ENCODE results near the gene C19orf73. TPM values are rescaled to one million over a fixed set of nuclear protein-coding genes. Genes with fewer than 3 reads are reported as not detected.

Gene C19orf73
- total and polyA plus RNA-seq, 4 donors: 1.9 to 4.3 (median 3.1) TPM; not detected in 1

DNA sequence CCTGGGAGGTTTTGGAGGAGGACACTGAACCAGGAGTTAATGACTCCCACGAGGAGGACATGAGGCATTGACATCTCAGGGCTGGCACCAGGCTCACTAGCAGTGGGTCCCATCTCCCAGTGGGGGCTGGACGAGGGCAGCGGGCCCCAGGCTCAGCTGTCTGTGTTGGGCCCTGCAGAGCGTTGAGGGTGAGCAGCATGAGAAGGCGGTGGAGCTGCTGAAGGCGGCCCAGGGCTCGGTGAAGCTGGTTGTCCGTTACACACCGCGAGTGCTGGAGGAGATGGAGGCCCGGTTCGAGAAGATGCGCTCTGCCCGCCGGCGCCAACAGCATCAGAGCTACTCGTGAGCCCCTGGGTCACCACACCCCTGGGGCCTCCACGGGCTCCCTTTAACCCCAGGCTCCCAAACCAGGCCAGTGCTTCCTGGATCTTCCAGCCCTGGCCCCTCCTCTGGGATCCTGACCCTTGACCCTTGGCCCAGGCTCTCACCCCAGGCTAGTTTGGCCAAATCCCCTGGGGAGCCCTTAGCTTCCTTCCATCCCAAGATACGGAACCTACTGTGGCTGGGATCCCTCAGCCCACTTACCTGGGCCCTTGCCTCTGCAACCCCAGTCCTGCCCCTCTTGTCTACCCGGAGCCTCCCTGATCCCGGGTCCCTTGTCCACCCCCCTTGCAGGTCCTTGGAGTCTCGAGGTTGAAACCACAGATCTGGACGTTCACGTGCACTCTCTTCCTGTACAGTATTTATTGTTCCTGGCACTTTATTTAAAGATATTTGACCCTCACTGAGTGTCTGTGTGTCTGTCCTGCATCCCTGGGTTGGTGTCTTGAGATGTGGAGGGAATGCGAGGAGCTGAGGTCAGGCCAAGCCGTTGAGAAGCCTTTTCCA, 1.0 kb downstream of the C19orf73 start:
- TF ChIP-seq, protein P1, sequence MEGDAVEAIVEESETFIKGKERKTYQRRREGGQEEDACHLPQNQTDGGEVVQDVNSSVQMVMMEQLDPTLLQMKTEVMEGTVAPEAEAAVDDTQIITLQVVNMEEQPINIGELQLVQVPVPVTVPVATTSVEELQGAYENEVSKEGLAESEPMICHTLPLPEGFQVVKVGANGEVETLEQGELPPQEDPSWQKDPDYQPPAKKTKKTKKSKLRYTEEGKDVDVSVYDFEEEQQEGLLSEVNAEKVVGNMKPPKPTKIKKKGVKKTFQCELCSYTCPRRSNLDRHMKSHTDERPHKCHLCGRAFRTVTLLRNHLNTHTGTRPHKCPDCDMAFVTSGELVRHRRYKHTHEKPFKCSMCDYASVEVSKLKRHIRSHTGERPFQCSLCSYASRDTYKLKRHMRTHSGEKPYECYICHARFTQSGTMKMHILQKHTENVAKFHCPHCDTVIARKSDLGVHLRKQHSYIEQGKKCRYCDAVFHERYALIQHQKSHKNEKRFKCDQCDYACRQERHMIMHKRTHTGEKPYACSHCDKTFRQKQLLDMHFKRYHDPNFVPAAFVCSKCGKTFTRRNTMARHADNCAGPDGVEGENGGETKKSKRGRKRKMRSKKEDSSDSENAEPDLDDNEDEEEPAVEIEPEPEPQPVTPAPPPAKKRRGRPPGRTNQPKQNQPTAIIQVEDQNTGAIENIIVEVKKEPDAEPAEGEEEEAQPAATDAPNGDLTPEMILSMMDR (IDR thresholded peaks at IDR 0.05; ENCODE audit: control extremely low read depth, extremely low read depth): no peak
- Histone ChIP-seq H3K27me3 (ENCODE audit: control insufficient read depth in 3 of 3, insufficient read depth in 3 of 3, low read length in 2 of 3) (peaks cover 0 to 12% (median 0%) of the 10 kb centered on the region in 3 donors), H3K4me3 (peak overlapping the region; percentile 44), H3K27ac (ENCODE audit: low read depth in 1 of 2, low read length in 1 of 2) (peak overlapping the region; percentile 94 to 98), H3K4me1 (ENCODE audit: control insufficient read depth in 5 of 5, insufficient read depth in 5 of 5, low read length in 5 of 5) (peaks cover 0 to 21% (median 8%) of the 10 kb centered on the region in 5 donors), H3K9ac (ENCODE audit: insufficient read depth in 1 of 2, low read length in 2 of 2) (no peak overlapping the region), H3K36me3 (ENCODE audit: control insufficient read depth in 4 of 4, insufficient read depth in 4 of 4, low read length in 4 of 4) (no peaks in the 10 kb centered on the region), H3K9me3 (ENCODE audit: control insufficient read depth in 4 of 4, insufficient read depth in 3 of 4, low read length in 3 of 4) (no peaks in the 10 kb centered on the region)
- no peak for ATAC-seq (ENCODE audit: insufficient read depth, low FRiP score)
- WGBS, 2 donors: 68 to 70% methylated on average over 26 of the region's 26 CpGs
- no peak for DNase-seq

DNA sequence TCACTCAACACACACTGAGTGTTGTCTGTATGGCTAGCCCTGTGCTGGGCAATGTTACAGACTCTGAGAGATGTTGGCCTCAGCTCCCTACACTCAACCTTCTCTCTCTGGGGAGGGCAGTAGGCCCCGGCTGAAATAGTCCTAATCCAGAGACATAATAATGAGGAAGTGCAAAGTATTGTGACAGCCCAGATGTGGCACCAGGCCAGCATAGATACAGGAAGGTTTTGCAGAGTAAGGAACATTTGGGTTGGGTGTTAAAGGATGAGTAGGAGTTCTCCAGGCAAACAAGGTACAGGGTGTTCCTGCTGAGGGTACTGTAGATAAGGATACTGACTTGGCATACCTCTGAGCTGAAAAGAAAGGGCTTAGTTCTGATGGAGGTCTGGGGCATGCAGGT, 2.4 kb downstream of the C19orf73 start:
- Histone ChIP-seq H3K27me3 (ENCODE audit: control insufficient read depth in 3 of 3, insufficient read depth in 3 of 3, low read length in 2 of 3) (peaks cover 0 to 10% (median 0%) of the 10 kb centered on the region in 3 donors), H3K9me3 (ENCODE audit: control insufficient read depth in 4 of 4, insufficient read depth in 3 of 4, low read length in 3 of 4) (no peaks in the 10 kb centered on the region), H3K4me1 (ENCODE audit: control insufficient read depth in 5 of 5, insufficient read depth in 5 of 5, low read length in 5 of 5) (peaks cover 0 to 21% (median 8%) of the 10 kb centered on the region in 5 donors), H3K36me3 (ENCODE audit: control insufficient read depth in 4 of 4, insufficient read depth in 4 of 4, low read length in 4 of 4) (no peaks in the 10 kb centered on the region), H3K9ac (ENCODE audit: insufficient read depth in 1 of 2, low read length in 2 of 2) (no peak overlapping the region), H3K4me3 (no peak overlapping the region), H3K27ac (ENCODE audit: low read depth in 1 of 2, low read length in 1 of 2) (no peak overlapping the region)
- DNase-seq: no peak
- ATAC-seq (ENCODE audit: insufficient read depth, low FRiP score): no peak
- 10 to 47% methylated on average over 1 of the region's 1 CpG for whole genome bisulfite sequencing, 2 donors
- TF ChIP-seq, protein P1 (IDR thresholded peaks at IDR 0.05; ENCODE audit: control extremely low read depth, extremely low read depth): no peak

DNA sequence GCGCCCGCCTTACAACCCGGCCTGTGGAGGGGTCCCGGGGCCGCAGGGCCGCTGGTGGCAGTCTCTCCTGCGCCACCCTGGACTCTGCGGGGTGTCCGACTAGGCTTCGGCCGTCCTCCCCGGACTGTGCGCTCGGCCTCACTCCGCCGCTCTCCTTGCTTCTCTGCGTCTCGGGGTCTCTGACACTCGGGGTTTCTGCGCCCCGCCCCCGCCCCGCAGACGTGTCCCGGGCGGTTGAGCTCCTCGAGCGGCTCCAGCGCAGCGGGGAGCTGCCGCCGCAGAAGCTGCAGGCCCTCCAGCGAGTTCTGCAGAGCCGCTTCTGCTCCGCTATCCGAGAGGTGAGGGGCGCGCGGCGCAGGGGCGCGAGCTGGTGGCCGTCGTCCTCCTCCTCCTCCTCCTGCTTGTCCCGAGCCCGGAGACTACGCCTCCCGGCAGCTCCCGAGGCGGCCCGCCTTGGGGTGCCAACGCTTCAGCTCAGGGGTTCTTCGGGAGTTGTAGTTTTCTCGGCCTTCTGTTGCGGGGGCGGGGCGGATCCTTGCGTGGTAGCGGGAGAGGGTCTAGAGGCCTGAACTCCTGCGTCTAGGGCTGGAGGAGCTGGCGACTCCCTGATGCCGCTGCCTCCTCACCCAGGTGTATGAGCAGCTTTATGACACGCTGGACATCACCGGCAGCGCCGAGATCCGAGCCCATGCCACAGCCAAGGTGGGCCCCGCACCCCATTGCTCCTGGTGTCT, 4.1 kb downstream of the C19orf73 start:
- Histone ChIP-seq H3K4me1 (ENCODE audit: control insufficient read depth in 5 of 5, insufficient read depth in 5 of 5, low read length in 5 of 5) (peaks cover 0 to 19% (median 8%) of the 10 kb centered on the region in 5 donors), H3K27me3 (ENCODE audit: control insufficient read depth in 3 of 3, insufficient read depth in 3 of 3, low read length in 2 of 3) (no peaks in the 10 kb centered on the region), H3K9ac (ENCODE audit: insufficient read depth in 1 of 2, low read length in 2 of 2) (no peak overlapping the region), H3K4me3 (peak overlapping the region; percentile 78), H3K36me3 (ENCODE audit: control insufficient read depth in 4 of 4, insufficient read depth in 4 of 4, low read length in 4 of 4) (no peaks in the 10 kb centered on the region), H3K27ac (ENCODE audit: low read depth in 1 of 2, low read length in 1 of 2) (peak overlapping the region; percentile 11 to 63), H3K9me3 (ENCODE audit: control insufficient read depth in 4 of 4, insufficient read depth in 3 of 4, low read length in 3 of 4) (no peaks in the 10 kb centered on the region)
- TF ChIP-seq, protein P1 (IDR thresholded peaks at IDR 0.05; ENCODE audit: control extremely low read depth, extremely low read depth): no peak
- WGBS, 2 donors: 10% methylated on average over 68 of the region's 68 CpGs
- DNase-seq (peak; percentile 81 to 83 (median 83)), ATAC-seq (ENCODE audit: insufficient read depth, low FRiP score) (no peak)
